ENCODE data around the gene SSNA1.

DNA sequence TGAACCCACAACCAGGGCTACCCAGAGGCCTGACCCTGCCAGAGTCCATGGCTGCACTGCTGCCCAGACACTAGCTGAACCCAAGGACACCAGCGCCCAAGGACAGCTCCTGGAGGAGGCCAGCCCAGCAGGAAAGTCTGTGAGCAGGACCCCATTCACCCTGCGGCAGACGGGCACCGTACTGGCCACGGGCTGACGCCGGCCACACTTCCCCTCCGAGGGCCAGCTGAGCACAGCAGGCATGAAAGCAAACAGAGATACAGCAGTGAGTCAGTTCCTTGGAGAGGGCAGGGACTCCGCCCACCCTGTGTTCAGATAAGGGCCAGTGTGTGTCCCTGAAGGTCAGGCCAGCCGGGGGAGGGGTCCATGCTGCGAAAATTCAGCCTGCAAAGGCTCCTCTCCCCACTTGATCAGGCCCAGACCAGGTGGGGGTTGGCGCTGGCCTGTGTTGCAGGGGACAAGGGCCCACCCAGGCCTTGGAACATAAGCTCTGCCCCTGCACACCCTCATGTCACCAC lies 30.3 kb downstream of the SSNA1 start:
- TF ChIP-seq, protein P1, sequence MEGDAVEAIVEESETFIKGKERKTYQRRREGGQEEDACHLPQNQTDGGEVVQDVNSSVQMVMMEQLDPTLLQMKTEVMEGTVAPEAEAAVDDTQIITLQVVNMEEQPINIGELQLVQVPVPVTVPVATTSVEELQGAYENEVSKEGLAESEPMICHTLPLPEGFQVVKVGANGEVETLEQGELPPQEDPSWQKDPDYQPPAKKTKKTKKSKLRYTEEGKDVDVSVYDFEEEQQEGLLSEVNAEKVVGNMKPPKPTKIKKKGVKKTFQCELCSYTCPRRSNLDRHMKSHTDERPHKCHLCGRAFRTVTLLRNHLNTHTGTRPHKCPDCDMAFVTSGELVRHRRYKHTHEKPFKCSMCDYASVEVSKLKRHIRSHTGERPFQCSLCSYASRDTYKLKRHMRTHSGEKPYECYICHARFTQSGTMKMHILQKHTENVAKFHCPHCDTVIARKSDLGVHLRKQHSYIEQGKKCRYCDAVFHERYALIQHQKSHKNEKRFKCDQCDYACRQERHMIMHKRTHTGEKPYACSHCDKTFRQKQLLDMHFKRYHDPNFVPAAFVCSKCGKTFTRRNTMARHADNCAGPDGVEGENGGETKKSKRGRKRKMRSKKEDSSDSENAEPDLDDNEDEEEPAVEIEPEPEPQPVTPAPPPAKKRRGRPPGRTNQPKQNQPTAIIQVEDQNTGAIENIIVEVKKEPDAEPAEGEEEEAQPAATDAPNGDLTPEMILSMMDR (IDR thresholded peaks at IDR 0.05) = no peak
- no peak for TF ChIP-seq POLR2A (IDR thresholded peaks at IDR 0.05)
